ENCODE measurements around the gene GRM7.

GRCh38 chr3:7315037-7315436 is 454.1 kb downstream of the GRM7 start:
- no peak for TF ChIP-seq CTCF (IDR thresholded peaks at IDR 0.05 in 4 of 5, conservative IDR thresholded peaks at IDR 0.05 in 1 of 5)
- TF ChIP-seq POLR2A (IDR thresholded peaks at IDR 0.05): no peak

All from gastrocnemius medialis (tissue), 4 donors.